ENCODE results near the gene SIL1. TPM values are rescaled to one million over a fixed set of nuclear protein-coding genes. Genes with fewer than 3 reads are reported as not detected.
A peak's percentile ranks its signal among the peaks of the same experiment; 100 is the strongest.

The SIL1 gene
- total and polyA plus RNA-seq, 2 of the 8 experiments (the other 6 are each of a cell fraction or from before 2014, with no cell fraction given), result 8.3 to 12.8 TPM

- POLR2A ChIA-PET (ENCODE audit: partially characterized antibody), result interaction anchor here (1.0 to 1.1 kb wide), 2 partner anchors 12 to 320 kb away, joined by 3 read pairs; no protein-coding TSS in a partner anchor
- Histone ChIP-seq H3K79me2 (ENCODE audit: control insufficient read depth in 1 of 2, insufficient read depth in 2 of 2, low read length in 2 of 2) (no peaks in the 10 kb centered on the region), H3K18ac (ENCODE audit: extremely low read depth, low read length) (no peak overlapping the region), H3K23ac (ENCODE audit: insufficient read length) (no peak overlapping the region), H2BK120ac (replicated peaks; ENCODE audit: low read depth, low read length) (no peak overlapping the region), H3K56ac (replicated peaks; ENCODE audit: insufficient read length, low read depth, low read length) (no peak overlapping the region), H4K8ac (ENCODE audit: extremely low read depth, insufficient read depth, low read length) (no peak overlapping the region), H4K20me1 (replicated peaks in 1 of 2; ENCODE audit: control insufficient read depth in 1 of 2, insufficient read depth in 2 of 2, low read length in 2 of 2) (no peaks in the 10 kb centered on the region), H4K5ac (ENCODE audit: insufficient read length, low read depth, low read length) (no peak overlapping the region), H2AFZ (ENCODE audit: low read length) (no peak overlapping the region), H3K27me3 (replicated peaks in 1 of 4; ENCODE audit: control insufficient read depth in 3 of 4, extremely low read depth in 1 of 4, insufficient read depth in 3 of 4, low read length in 3 of 4) (no peaks in the 10 kb centered on the region), H3K36me3 (ENCODE audit: control insufficient read depth in 2 of 4, insufficient read depth in 4 of 4, low read length in 3 of 4) (no peaks in the 10 kb centered on the region; a peak in 1 of 8 replicates), H2BK15ac (ENCODE audit: low read length) (0 out of 2 replicates have a peak overlapping the region, but pooled peaks have one; percentile 40), H3K79me1 (ENCODE audit: low read depth, low read length) (no peaks in the 10 kb centered on the region), H3K4me2 (ENCODE audit: insufficient read depth in 1 of 2, low read depth in 2 of 2, low read length in 2 of 2) (no peak overlapping the region), H3K4ac (replicated peaks; ENCODE audit: insufficient read length, low read depth, low read length) (no peak overlapping the region), H3K14ac (ENCODE audit: insufficient read length) (no peak overlapping the region), H3K27ac (ENCODE audit: low read depth, low read length) (no peak overlapping the region), H3K4me1 (replicated peaks in 1 of 4; ENCODE audit: control insufficient read depth in 3 of 4, insufficient read depth in 4 of 4, low read length in 3 of 4) (no peaks in the 10 kb centered on the region), H3K4me3 (ENCODE audit: extremely low read depth in 1 of 4, insufficient read depth in 2 of 4, low read depth in 3 of 4, low read length in 4 of 4) (no peak overlapping the region), H3K9me3 (ENCODE audit: insufficient read depth in 2 of 2, low read depth in 1 of 2, low read length in 1 of 2) (no peaks in the 10 kb centered on the region), H2BK5ac (ENCODE audit: low read depth, low read length) (no peak overlapping the region), H2BK12ac (ENCODE audit: low read depth, low read length) (no peak overlapping the region), H2BK20ac (ENCODE audit: low read length) (no peak overlapping the region), H4K91ac (replicated peaks; ENCODE audit: insufficient read length, low read length) (no peak overlapping the region), H3K9ac (replicated peaks in 1 of 4; ENCODE audit: extremely low read depth in 1 of 4, low read depth in 3 of 4, low read length in 3 of 4) (no peak overlapping the region), H3K23me2 (ENCODE audit: low read depth, low read length) (no peaks in the 10 kb centered on the region), H2AK5ac (ENCODE audit: low read depth, low read length) (no peak overlapping the region)
- DNase-seq (ENCODE audit: low read depth in 1 of 2, low spot score in 2 of 2) (peak in 1 of 2 experiments; percentile 31), FAIRE-seq (no peak)
- CTCF ChIA-PET (ENCODE audit: partially characterized antibody), result interaction anchor here (0.8 to 1.6 kb wide), 7 partner anchors 10 to 261 kb away, joined by 3 to 5 read pairs (median 4); no protein-coding TSS in a partner anchor
- 87% methylated on average over 4 of the region's 4 CpGs; no CpG with 5 or more reads in 1 of the 2 experiments for WGBS, 2 experiments (ENCODE audit: extremely low coverage in 1 of 2, insufficient coverage in 1 of 2, insufficient read length in 1 of 2, insufficient replicate concordance in 2 of 2, low coverage in 1 of 2, low lambda C conversion rate in 2 of 2, missing lambda C conversion rate in 1 of 2)
- no peak for TF ChIP-seq SIRT6 (IDR thresholded peaks at IDR 0.05; ENCODE audit: low read length)
- TF ChIP-seq CTCF (IDR thresholded peaks at IDR 0.05; ENCODE audit: control extremely low read depth in 1 of 3, insufficient read depth in 1 of 3, low read depth in 1 of 3, low read length in 3 of 3), result no peak
- TF ChIP-seq GTF2F1 (IDR thresholded peaks at IDR 0.05; ENCODE audit: borderline replicate concordance, low read depth, low read length), result no peak
- no peak for TF ChIP-seq POU5F1 (IDR thresholded peaks at IDR 0.05; ENCODE audit: low read depth, low read length)
- no peak for TF ChIP-seq BCL11A (IDR thresholded peaks at IDR 0.05; ENCODE audit: low read depth in 2 of 2, low read length in 2 of 2)
- TF ChIP-seq KDM1A (IDR thresholded peaks at IDR 0.05; ENCODE audit: borderline replicate concordance, low read length), result no peak
- no peak for TF ChIP-seq SIX5 (IDR thresholded peaks at IDR 0.05; ENCODE audit: low read depth, low read length)
- no peak for TF ChIP-seq RAD21 (IDR thresholded peaks at IDR 0.05 in 1 of 2, conservative IDR thresholded peaks at IDR 0.05 in 1 of 2; ENCODE audit: low read depth in 2 of 2, low read length in 2 of 2)
- no peak for TF ChIP-seq FOSL1 (IDR thresholded peaks at IDR 0.05; ENCODE audit: insufficient read depth, low read depth, low read length)
- no peak for TF ChIP-seq GABPA (IDR thresholded peaks at IDR 0.05; ENCODE audit: borderline replicate concordance, insufficient read depth, low read length)
- no peak for TF ChIP-seq TAF1 (IDR thresholded peaks at IDR 0.05; ENCODE audit: low read depth, low read length)
Measured at GRCh38 chr5:138985256-138985655, 212.9 kb downstream of the SIL1 start.
